NOMO-1 treated with dmso at 0.1 percent for 144 hours (cell line): Measurements from ENCODE around the gene FES.
"Not testable (repeated sequence)": the region's sequence is repeated elsewhere in the genome, so short reads cannot be mapped to it uniquely, and the experiment has no call there.

Experiments
- DNase-seq: peaks from one replicate; lab custom pipeline; 2025; ENCODE audit not compliant: unreplicated experiment; lab: John Stamatoyannopoulos, UW

The FES gene

DNA sequence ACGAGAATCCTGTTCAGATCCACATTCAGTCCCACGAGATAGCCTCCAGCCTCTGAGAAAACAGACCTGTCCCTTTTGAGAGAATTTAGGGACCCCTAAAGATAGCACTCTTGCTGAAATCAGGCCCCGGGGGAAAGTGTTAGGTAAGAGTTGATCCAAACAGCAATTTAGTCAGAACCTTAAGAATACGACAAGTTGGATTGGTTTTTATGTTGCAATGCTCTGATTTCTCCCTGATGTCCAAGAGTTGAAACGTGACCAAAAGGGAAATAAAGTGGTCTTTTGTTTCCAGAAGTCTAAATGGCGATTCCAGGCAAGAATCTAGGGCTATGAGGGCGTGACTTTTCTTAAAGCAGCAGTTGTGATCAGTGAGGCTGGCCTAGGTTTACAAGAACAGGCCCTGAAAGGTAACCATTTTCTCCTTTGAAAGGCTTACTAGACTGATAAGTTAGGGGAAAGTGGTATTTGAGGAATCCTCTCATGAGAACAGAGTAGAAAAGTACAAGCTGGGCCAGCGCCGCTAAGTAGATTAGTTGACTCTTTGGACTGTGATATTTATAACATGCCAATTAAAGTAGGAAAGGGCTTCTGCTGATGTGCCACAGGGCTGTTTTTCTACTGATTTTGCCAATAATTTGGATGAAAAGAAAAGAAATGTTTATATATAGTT is 23.7 kb downstream of the FES start:
- DNase-seq: no peak

DNA sequence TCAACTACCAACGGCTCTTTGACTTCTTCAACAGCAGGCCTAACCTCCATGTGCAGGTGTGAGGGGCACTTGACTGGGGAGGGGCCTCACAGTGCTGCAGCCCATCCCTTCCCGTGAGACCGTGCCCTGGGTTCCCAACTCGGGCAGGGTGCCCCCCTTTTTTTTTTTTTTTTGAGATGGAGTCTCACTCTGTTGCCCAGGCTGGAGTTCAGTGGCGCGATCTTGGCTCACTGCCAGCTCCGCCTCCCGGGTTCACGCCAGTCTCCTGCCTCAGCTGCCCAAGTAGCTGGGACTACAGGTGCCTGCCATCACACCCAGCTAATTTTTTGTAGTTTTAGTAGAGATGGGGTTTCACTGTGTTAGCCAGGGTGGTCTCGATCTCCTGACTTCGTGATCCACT is 25.1 kb downstream of the FES start:
- not testable (repeated sequence) for DNase-seq

- DNase-seq: no peak
Observed at GRCh38 chr15:90909976-90910375, 25.7 kb downstream of the FES start.

DNA sequence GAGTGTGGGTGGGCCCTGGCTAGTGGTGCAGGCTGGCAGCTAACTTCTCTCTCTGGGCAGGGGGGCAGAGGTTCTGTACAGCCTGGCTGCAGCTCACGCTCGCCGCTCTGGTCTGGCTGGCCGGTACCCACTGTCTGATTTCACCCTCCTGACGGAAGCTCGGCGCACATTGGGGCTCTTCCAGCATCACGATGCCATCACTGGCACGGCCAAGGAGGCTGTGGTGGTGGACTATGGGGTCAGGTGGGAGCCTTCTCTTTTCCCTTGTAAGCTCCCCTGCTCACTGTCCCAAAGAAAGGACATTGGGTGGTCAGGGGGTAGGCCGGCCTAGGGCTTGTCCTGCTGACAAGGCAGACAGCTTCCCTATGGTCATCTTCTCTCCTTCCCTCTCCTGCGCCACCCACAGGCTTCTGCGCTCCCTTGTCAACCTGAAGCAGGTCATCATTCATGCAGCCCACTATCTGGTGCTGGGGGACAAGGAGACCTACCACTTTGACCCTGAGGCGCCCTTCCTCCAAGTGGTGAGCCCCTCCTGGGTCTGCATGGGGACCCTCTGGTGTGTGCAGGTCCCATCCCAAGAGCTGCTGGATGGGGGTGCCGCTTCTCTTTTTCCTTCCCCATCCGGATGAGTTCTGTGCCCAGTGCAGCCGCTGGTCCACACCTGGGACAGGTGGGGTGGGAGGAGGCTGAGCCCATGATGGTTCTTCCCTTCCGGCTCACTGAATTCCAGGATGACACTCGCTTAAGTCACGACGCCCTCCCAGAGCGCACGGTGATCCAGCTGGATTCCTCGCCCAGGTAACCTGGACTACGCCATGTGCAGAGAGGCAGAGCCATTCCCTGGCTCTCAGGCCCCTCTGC is 26.4 kb downstream of the FES start:
- no peak for DNase-seq

GRCh38 chr15:90911302-90911623 is 27.0 kb downstream of the FES start:
- no peak for DNase-seq

GRCh38 chr15:90911906-90912769 is 27.8 kb downstream of the FES start:
- no peak for DNase-seq

- DNase-seq: no peak
Observed at GRCh38 chr15:90912770-90913075, 28.4 kb downstream of the FES start.

- no peak for DNase-seq
Observed at GRCh38 chr15:90913398-90913944, 29.2 kb downstream of the FES start.

GRCh38 chr15:90914305-90915080 is 30.2 kb downstream of the FES start:
- DNase-seq: peak; percentile 54

GRCh38 chr15:90915216-90915807 is 31.0 kb downstream of the FES start:
- no peak for DNase-seq

- peak; percentile 80 for DNase-seq
Observed at GRCh38 chr15:90915808-90916440, 31.6 kb downstream of the FES start.

- no peak for DNase-seq
Observed at GRCh38 chr15:90916461-90916860, 32.2 kb downstream of the FES start.

- DNase-seq: no peak
Observed at GRCh38 chr15:90917569-90917968, 33.3 kb downstream of the FES start.

GRCh38 chr15:90918034-90918788 is 33.9 kb downstream of the FES start:
- DNase-seq: no peak

GRCh38 chr15:90918835-90919234 is 34.5 kb downstream of the FES start:
- no peak for DNase-seq

DNA sequence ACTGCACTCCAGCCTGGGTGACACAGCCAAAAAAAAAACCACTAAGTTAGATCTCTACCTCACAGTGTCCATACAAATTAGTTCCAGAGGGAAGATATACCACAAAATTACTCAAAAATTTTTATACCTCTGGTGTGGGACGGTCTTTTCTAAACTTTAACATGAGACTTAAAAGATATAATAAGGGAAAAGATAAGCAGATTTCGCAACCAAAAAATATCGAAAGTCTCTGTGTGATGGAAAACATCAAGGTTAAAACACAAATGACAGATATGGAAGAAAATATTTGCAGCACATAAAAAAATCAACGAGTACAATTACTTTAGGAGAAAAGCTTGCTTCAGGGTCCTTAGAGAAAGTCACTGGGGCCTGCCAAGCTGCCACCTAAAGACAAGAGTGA is 37.6 kb downstream of the FES start:
- no peak for DNase-seq

- DNase-seq: not testable (repeated sequence)
Observed at GRCh38 chr15:90922712-90923322, 38.5 kb downstream of the FES start.

DNA sequence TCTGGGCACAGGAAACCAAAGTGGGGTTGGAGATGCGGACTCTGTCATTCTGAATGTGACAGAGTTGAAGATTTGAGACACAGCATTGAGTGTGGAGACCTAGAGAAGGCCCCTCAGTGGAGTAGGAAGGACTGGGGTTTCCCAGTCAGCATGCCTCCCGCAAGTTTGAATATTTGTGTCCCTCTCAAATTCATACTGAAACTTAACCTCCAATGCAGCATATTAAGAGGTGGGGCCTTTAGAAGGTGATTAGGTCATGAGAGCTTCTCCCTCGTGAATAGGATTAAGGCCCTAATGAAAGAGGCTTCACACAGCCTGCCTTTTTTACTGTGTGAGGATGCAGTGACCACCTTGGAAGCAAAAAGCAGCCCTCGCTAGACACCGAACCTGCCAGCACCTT is 40.1 kb downstream of the FES start:
- no peak for DNase-seq

GRCh38 chr15:90926766-90927165 is 42.5 kb downstream of the FES start:
- not testable (repeated sequence) for DNase-seq
